ENCODE results near the gene USP2. TPM values are rescaled to one million over a fixed set of nuclear protein-coding genes. Genes with fewer than 3 reads are reported as not detected.

The USP2 gene
- total and polyA plus RNA-seq, 2 of the 8 experiments (the other 6 are each of a cell fraction or from before 2014, with no cell fraction given), result 2.2 to 6.9 TPM

DNA sequence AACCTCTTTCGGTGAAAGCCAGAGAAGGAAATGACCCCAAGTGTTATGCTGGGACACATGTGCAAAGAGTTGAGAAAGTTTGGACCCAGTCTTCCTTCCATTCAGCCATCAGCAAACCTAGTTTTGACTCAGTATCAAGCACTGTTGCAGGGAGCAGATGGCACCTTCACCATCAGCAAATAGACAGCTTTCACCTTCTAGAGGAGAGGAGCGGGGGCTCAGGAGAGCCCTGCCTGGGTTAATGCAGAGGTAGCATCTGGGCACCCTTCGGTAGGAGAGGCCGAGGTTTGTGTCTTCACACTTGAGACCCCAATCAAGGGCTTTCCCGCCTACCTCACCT, 18.8 kb downstream of the USP2 start:
- Histone ChIP-seq H3K14ac (ENCODE audit: insufficient read length) (no peak overlapping the region), H2BK15ac (ENCODE audit: low read length) (no peak overlapping the region), H2BK120ac (replicated peaks; ENCODE audit: low read depth, low read length) (no peak overlapping the region), H3K4me1 (replicated peaks in 1 of 4; ENCODE audit: control insufficient read depth in 3 of 4, insufficient read depth in 4 of 4, low read length in 3 of 4) (peaks cover 12 to 25% (median 22%) of the 10 kb centered on the region in 4 experiments), H4K8ac (ENCODE audit: extremely low read depth, insufficient read depth, low read length) (no peak overlapping the region), H3K79me1 (ENCODE audit: low read depth, low read length) (no peaks in the 10 kb centered on the region; the same call in 1 of the 2 replicates), H3K4me3 (ENCODE audit: extremely low read depth in 1 of 4, insufficient read depth in 2 of 4, low read depth in 3 of 4, low read length in 4 of 4) (no peak overlapping the region), H2AFZ (ENCODE audit: low read length) (no peak overlapping the region), H3K4me2 (ENCODE audit: insufficient read depth in 1 of 2, low read depth in 2 of 2, low read length in 2 of 2) (no peak overlapping the region; a peak in 1 of 4 replicates), H2BK20ac (ENCODE audit: low read length) (no peak overlapping the region), H4K20me1 (replicated peaks in 1 of 2; ENCODE audit: control insufficient read depth in 1 of 2, insufficient read depth in 2 of 2, low read length in 2 of 2) (peaks cover 4 to 23% of the 10 kb centered on the region in 2 experiments), H4K5ac (ENCODE audit: insufficient read length, low read depth, low read length) (no peak overlapping the region), H2BK5ac (ENCODE audit: low read depth, low read length) (no peak overlapping the region), H3K27me3 (replicated peaks in 1 of 4; ENCODE audit: control insufficient read depth in 3 of 4, extremely low read depth in 1 of 4, insufficient read depth in 3 of 4, low read length in 3 of 4) (peaks cover 18 to 37% (median 32%) of the 10 kb centered on the region in 4 experiments), H3K18ac (ENCODE audit: extremely low read depth, low read length) (no peak overlapping the region), H3K4ac (replicated peaks; ENCODE audit: insufficient read length, low read depth, low read length) (no peak overlapping the region), H2AK5ac (ENCODE audit: low read depth, low read length) (no peak overlapping the region), H2BK12ac (ENCODE audit: low read depth, low read length) (no peak overlapping the region), H3K27ac (ENCODE audit: low read depth, low read length) (no peak overlapping the region), H3K9me3 (ENCODE audit: insufficient read depth in 2 of 2, low read depth in 1 of 2, low read length in 1 of 2) (no peaks in the 10 kb centered on the region; a peak in 1 of 4 replicates), H3K56ac (replicated peaks; ENCODE audit: insufficient read length, low read depth, low read length) (no peak overlapping the region), H4K91ac (replicated peaks; ENCODE audit: insufficient read length, low read length) (no peak overlapping the region), H3K79me2 (ENCODE audit: control insufficient read depth in 1 of 2, insufficient read depth in 2 of 2, low read length in 2 of 2) (no peaks in the 10 kb centered on the region), H3K36me3 (ENCODE audit: control insufficient read depth in 2 of 4, insufficient read depth in 4 of 4, low read length in 3 of 4) (peaks cover 0 to 3% (median 1%) of the 10 kb centered on the region in 4 experiments; a peak in 3 of 8 replicates), H3K23me2 (ENCODE audit: low read depth, low read length) (peaks cover 4% of the 10 kb centered on the region; the same call in 1 of the 2 replicates), H3K9ac (replicated peaks in 1 of 4; ENCODE audit: extremely low read depth in 1 of 4, low read depth in 3 of 4, low read length in 3 of 4) (no peak overlapping the region), H3K23ac (ENCODE audit: insufficient read length) (no peak overlapping the region)
- TF ChIP-seq, protein P1, sequence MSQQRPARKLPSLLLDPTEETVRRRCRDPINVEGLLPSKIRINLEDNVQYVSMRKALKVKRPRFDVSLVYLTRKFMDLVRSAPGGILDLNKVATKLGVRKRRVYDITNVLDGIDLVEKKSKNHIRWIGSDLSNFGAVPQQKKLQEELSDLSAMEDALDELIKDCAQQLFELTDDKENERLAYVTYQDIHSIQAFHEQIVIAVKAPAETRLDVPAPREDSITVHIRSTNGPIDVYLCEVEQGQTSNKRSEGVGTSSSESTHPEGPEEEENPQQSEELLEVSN (IDR thresholded peaks at IDR 0.05), result peak; percentile 75
- no peak for TF ChIP-seq RFX5 (IDR thresholded peaks at IDR 0.05; ENCODE audit: borderline replicate concordance, low read depth, low read length)
- no peak for TF ChIP-seq ASH2L (IDR thresholded peaks at IDR 0.05; ENCODE audit: low read length)
- TF ChIP-seq CHD2 (IDR thresholded peaks at IDR 0.05; ENCODE audit: low read length), result no peak
- no peak for TF ChIP-seq POLR2AphosphoS5 (IDR thresholded peaks at IDR 0.05; ENCODE audit: low read depth, low read length)
- TF ChIP-seq YY1 (IDR thresholded peaks at IDR 0.05; ENCODE audit: low read depth, low read length), result no peak
- POLR2A ChIA-PET (ENCODE audit: partially characterized antibody), result interaction anchor here (1.0 to 3.7 kb wide), 6 partner anchors 9 to 112 kb away, joined by 3 to 32 read pairs (median 4); partner anchors contain the start of genes C1QTNF5 and USP2
- no peak for FAIRE-seq
- DNase-seq (ENCODE audit: low read depth in 1 of 2, low spot score in 2 of 2), result no peak
- CTCF ChIA-PET (ENCODE audit: partially characterized antibody), result interaction anchor here (1.2 to 10.9 kb wide), 7 partner anchors 10 to 112 kb away, joined by 5 to 474 read pairs (median 7); partner anchors contain the start of genes C1QTNF5 and USP2
- WGBS, 2 experiments (ENCODE audit: extremely low coverage in 1 of 2, insufficient coverage in 1 of 2, insufficient read length in 1 of 2, insufficient replicate concordance in 2 of 2, low coverage in 1 of 2, low lambda C conversion rate in 2 of 2, missing lambda C conversion rate in 1 of 2), result 90% methylated on average over 5 of the region's 5 CpGs; no CpG with 5 or more reads in 1 of the 2 experiments
